GM18499 (cell line): Measurements from ENCODE around the gene SLC22A25.
"Not testable (repeated sequence)": the region's sequence is repeated elsewhere in the genome, so short reads cannot be mapped to it uniquely, and the experiment has no call there.

Experiments used
- ATAC-seq: cut with Tn5 transposase; IDR thresholded peaks from one replicate; pipeline ENCODE4 v1.9.1; 2021; ENCODE audit warnings: moderate number of reproducible peaks; ENCODE audit not compliant: insufficient read depth, unreplicated experiment

The SLC22A25 gene

DNA sequence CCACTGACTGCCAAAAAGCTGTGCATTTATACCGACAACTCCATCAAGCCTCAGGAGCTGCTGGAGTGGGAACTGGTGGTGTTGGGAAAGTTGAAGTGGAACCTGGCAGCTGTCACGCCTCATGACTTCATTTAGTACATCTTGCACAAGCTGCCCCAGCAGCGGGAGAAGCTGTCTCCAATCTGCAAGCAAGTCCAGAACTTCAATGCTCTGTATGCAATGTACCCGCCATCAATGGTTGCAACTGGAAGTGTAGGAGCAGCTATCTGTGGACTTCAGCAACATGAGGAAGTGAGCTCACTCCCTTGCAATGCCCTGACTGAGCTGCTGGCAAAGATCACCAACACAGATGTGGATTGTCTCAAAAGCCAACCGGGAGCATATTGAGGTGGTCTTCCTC lies at the start of gene SLC22A25:
Gene SLC22A25 (minus strand): TSS at position 67 of the 400 bp plus-strand sequence. CDS start 13,947 bp downstream, outside the sequence.
- ATAC-seq: no peak

DNA sequence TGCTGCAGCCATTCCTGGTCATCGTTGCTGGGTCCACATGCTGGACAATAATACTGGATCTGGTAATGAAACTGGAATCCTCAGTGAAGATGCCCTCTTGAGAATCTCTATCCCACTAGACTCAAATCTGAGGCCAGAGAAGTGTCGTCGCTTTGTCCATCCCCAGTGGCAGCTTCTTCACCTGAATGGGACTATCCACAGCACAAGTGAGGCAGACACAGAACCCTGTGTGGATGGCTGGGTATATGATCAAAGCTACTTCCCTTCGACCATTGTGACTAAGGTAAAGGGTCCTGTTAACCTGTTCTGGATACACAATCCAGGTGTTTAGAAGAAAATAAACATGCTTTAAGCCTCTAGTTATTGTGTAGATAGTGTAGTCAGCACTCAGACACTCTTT lies 46.9 kb upstream of the SLC22A25 start:
- ATAC-seq: no peak

DNA sequence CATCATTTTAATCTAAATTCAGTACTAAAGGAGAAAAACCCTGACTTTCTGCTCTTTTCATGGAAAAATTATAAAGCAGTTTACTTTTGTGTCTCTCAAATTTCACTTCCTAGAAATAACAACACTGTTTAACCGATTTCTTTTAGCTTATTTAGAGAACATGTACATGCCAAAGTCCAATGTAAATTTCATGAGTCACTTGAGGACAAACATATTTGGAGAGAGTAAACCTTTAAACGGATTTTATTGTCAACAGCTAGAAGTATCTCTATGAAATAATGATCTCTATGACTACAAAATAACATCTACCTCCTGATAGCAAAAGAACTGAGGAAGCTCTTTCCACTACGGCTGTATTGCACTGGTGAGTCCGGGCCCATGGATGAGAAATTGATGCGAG lies 46.3 kb upstream of the SLC22A25 start:
- no peak for ATAC-seq

DNA sequence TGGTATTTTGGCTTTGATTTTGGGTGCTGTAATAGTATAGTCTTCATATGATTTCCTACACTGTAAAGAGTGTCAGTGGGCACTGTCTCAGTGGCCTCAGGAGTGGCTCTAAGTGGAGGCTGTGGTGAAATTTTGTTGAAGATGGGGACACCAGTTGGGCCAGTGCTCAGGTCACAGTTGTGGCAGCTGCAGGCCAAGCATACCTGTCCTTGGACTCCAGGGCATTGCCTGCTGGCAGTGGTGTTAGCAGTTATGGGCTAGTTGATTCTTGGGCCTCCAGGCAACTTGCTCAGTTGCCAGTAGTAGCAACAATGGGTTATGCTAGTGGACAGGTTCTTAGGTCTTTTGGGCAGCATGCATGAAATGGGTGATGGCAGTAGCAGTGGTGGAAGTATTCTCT lies 39.2 kb upstream of the SLC22A25 start:
- no peak for ATAC-seq

DNA sequence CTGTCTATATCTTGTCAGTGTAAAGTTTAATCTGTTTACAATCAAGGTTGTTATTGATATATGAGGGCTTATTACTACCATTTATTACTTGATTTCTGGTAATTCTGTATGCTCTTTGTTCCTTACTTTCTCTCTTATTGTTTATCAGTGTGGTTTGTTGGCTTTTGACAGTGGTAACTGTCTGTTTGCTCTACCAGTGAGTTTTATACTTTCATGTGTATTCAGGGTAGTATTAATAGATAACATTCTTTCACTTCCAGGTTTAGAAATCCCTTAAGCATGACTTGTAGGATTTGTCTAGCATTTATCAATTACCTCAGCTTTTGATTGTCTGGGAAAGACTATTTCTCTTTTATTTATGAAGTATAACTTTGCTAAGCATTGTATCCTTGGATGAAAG lies 37.5 kb upstream of the SLC22A25 start:
- no peak for ATAC-seq

DNA sequence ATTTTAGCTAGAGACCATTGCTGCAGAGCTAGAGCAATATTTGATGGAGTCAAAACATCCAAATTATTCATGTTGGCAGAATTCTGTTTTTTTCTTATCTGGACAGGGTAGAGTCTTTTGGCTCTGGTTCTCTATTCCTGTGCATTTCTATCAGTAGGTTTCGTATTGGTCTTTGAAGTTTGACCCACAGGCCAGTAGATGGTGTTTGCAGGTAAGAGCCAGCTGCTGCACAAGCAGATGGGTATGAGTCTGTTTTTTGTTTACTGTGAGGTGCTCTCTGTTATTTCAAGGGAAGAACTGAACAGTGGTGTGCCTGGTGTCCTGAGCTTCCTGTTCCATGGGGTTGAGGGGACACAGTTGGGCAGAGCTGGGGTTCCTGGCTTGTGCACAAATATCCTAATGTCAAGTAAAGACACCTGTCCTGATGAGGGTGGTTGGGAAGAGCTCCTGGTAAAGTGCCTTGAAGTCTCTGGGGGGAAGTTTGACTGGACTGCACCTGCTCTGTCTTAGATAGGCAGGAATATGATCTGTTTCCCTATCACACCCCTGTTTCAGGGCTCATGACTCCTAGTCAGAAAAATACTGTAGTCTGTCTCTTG lies 34.0 kb upstream of the SLC22A25 start:
- no peak for ATAC-seq

DNA sequence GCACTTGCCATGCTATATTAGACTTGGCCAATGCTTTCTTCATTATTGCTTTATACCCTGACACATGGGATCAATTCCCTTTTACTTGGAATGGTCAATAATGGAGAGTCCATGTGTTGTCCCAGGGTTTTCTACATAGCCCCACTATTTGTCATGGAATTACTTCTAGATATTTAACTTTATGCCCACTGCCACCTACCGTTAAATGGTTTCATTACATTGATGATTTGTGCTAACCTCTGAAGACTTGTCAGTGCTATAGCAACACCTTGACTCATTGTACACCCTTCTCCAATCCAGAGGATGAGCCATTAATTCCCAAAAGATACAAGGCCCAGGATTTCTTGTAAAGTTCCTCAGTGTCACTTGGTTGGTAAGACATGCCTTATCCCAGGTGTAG lies 31.4 kb upstream of the SLC22A25 start:
- ATAC-seq: no peak

DNA sequence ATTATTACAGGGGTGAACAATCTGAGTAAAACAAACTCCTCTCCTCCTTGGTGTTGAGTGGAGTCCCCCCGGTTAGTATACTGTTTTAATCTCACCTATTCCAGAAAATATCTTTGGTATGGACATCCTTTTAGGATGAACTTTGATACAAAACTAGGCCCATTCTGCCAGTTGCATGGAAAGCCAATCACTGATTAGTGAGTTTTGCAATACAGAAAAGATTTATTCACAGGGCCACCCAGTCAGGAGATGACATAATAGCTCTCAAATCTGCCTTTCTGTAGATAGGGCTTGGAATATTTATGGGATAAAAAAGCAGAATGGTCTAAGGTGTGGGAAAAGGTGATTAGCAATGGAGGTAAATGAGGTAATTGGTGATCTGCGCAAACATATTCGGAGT lies 30.3 kb upstream of the SLC22A25 start:
- ATAC-seq: no peak

DNA sequence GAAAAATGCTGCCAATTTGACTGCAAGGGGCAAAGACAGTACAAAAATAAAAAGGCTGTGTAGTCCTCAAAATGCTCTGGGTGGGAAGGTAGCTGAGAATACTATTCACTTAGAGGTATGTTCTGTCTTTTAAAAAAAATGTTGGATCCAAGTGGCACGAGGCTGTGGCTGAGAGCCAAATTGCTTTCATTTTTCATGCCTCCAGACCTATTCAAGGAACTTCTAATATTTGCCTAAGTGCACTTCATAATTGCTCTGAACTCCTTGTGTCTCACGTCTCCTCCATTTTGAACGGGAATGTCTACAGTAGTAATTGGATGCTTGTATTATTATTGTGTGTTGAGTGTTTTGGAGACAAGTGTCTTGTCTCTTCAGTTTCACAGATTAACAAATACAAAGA lies 19.1 kb upstream of the SLC22A25 start:
- ATAC-seq: no peak

DNA sequence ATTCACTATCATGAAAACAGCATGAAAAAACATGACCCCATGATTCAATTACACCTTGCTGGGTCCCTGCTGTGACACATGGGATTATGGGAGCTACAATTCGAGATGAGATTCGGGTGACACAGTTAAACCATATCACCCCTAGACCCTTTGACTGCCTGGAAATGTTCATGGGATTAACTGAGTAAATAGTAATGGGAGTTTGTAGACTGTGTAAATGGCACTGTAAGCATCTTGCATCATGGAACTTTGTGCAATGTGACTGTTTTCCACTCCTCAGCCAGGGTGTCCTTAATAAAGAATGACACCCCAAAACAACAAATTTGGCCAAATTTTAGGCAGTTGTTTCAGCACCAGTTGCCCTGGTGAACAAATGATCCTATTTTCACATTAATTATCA lies 7.9 kb upstream of the SLC22A25 start:
- ATAC-seq: no peak

DNA sequence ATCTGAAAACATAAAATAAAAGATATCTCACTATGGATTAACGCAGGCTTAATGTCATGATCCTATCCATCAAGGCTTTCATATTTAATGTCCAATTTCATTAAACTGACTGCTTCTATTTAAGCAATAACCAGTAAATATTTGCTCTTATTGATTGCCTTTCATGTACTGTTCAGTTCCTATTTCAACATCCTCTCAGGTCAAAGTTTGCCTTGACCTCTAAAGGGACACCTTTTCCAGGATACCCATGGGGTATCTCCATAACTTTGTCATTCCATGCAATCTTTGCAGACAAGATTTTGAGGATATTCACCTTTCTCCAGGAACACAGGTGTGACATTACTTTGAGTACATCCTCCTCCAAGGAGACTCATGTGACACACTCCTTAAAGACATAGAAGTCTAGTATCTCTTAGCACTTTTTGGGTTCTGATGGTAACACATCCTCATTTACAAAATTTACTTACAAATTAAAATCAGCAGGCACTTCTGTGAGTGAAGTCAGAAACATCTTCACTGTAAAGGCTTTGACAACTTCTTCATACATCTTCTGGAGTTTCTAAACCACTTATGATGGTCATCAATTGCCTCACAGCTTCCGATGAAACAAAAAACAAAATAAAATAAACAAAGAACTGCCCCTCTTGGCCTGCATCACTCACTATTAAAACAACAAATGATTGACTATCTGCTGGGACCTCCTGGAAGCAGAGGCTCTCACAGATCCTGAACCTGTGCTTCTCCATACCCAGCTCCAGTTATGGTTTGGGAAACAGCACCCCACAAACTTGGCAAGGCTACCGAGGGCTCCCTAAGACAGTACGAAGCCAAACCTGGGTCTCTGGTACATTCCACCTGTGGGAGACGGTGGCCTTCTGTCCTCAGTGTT lies 7.0 kb upstream of the SLC22A25 start:
- ATAC-seq: no peak

DNA sequence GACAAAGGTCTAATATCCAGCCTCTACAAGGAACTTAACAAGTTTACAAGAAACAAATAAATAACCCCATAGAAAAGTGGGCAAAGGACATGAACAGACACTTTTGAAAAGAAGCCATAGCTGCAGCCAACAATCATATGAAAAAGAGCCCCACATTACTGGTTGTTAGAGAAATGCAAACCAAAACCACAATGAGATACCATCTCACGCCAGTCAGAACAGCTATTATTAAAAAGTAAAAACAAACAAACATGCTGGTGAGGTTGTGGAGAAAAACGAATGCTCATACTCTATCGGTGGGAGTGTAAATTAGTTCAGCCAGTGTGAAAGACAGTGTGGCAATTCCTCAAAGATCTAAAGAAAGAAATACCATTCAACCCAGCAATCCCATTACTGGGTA lies 5.6 kb upstream of the SLC22A25 start:
- no peak for ATAC-seq

DNA sequence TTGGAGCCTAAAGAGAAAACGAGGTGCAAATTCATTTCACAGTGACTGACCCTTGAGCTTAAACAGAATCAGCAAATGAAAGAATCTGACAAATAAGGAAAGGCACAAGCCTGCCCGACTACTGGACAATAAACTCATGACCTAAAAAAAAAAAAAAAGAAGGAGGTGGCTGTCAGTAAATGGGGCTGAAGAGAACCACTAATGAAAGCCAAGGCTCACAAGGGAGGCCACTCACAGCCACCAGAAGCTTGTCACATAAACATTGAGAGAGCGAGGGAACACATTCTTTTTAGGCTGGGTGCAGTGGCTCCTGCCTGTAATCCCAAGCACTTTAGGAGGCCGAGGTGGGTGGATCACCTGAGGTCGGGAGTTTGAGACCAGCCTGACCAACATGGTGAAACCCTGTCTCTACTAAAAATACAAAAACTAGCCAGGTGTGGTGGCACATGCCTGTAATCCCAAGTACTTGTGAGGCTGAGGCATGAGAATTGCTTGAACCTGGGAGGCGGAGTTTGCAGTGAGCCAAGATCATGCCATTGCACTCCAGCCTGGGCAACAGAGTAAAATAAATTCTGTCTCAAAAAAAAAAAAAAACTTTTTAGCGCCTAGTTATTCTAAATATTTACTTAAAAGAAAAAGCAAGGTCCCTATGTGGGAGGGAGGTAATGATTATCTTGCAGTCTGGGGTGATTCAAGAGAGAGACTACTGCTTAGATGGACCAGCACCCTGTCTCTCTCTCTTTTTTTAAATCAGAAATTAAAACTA lies 4.0 kb upstream of the SLC22A25 start:
- not testable (repeated sequence) for ATAC-seq

DNA sequence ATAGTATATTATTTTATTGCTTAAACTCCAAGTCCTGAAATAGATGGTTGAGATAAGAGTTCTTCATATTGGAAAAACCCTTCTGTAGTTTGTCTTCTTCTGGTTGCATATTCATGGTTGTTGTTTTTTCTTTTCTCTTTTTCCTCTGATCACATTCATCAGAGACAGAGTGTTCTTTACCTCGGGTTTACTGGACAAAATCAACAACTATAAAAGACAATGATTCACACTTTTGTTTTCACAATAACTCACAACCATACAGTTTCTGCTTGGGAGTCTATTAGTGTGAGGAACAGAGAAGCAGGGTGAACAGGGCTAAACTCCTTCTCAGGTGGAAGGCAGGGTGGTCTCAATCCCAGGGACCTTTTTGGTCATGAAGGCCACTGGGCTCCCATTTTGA lies 2.6 kb upstream of the SLC22A25 start:
- no peak for ATAC-seq

DNA sequence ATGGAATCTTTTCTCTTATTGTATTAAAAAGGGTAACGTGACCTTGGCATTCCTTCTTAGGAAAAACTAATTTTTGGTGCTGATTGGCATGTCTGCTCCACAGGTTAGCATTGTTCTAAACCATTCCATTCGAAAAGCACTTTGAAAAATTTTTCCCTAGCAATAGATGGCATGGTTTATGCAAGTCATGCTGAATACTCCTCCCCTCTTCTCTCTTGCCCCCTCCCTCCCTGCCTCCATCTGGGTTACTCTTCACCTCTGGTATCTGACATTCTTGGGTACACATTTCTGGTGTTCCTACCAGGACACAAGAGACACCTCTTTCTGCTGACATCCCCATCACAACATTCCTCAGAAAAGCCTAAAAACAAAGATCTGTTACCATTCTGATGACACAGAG lies 1.5 kb upstream of the SLC22A25 start:
- ATAC-seq: no peak

DNA sequence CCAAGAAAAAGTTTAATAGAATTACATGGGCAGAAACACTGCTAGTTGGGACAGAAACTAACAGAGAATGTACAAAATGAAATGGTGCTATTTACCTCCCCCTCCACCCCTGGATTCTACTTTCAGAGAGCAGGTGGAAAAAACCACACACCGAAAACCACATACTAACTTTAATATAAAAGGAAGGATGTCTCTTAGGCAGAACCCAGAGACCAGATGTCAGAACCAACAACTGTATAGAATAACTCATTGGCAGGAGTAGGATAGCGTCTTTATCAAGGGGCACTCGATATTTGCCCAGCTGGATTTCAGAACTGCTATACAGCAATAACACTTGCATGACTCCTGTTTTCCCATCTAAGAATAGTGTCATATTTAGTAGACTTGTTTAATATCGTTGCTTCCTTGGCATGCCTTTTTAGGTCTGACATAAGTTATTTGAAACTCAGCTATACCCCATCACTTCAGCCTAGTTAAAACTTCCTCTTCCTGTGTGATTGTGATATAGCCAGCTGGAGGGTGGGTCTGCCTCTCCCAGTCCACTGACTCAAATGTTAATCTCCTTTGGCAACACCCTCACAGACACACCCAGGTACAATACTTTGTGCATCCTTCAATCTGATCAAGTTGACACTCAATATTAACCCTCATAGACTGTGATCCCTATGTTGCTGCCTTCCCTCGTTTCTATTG lies 1.2 kb downstream of the SLC22A25 start:
- ATAC-seq: no peak

DNA sequence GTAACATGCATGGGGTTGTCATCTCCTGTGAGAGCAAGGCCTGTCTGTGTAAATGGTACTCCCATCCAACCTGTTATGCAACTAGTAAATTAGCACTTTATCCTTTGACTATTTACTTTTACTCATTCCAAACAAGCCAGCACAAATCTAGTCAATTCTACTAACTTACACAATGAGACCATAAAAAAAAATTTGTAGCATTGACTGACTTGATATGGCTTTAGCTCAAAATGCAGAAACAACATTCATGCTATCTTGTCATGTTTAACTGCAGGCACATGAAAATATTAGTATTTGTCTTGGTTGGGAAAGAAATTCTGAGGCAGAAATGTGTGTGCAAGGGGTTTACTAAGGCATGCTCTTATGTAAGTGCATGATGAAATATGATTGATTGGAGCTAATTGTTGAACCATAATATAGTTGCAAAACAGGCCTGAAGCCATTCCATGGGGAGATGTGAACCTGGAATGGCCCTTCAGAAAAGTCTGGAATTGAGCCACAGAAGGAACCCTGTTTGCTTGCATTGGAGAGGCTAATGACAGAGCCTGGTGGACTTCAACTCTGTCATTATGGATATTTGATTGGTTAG lies 2.5 kb downstream of the SLC22A25 start:
- ATAC-seq: no peak

DNA sequence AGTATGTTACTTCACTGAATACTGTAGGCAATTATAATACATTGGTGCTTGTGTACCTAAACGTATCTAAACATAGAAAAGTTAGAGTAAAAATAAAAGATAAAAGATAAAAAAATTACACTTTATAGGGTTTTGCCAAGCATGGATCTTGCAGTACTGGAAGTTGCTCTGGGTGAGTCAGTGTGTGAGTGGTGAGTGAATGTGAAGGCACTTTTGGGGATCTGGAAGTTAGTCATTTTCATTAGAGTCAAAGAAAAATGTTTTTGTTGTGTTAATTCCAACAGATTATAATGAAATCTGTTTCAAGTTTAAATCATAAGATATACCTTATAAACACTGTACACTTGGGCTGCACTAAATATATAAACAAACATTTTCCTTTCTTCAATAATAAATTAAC lies 3.3 kb downstream of the SLC22A25 start:
- no peak for ATAC-seq

DNA sequence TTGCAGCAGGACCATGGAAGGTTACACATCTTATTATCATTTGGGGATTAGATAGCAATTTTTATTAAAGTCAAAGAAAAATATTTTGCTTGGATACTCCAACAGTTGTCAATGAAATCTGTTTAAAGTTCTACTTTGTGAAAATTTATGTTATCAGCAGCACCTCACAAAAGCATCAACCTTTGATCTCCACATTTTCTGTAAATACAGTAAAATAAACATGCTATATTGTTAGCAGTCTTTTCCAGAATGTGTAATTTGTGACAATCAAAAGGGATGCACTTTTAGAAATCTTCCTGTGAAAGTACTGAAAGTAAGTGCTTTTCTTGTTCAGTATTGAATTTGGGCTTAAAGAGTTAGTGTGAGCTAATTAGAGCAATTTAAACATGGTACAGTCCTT lies 4.1 kb downstream of the SLC22A25 start:
- ATAC-seq: no peak

DNA sequence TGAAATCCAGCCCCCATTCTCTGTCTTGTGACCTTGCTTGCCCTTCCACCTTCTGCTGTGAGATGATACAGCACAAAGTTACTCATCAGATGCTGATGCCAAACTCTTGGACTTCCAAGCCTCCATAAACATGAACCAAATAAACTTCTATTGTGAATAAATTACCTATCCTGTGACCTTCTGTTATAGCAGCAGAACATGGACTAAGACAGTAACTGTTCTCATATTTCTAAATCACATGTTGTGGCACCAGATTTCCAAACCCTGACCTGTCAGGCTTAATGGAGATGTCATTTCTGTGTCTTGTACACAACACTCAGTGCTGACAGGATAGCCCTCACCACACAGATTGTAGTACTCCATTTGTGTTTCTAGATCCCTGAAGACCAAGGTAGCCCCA lies 6.0 kb downstream of the SLC22A25 start:
- no peak for ATAC-seq
